HepG2 (cell line): ENCODE data around the gene FAM149A. TPM values are rescaled to one million over a fixed set of nuclear protein-coding genes. Genes with fewer than 3 reads are reported as not detected.

Source experiments
- CHD2 ChIP-seq: IDR thresholded peaks from 2 replicates; pipeline ENCODE4 v1.6.1; 2011; ENCODE audit warnings: low read depth, low read length, improper control_type of control experiment
- SETDB1 ChIP-seq: sonication (generic); formaldehyde crosslinking; IDR thresholded peaks from 2 replicates; pipeline ENCODE4 v1.5.1; 2020; ENCODE audit warnings: missing genetic modification reagents, mild to moderate bottlenecking, borderline replicate concordance
- SRSF1 ChIP-seq: fragments of 200-400 bp; formaldehyde crosslinking; optimal IDR thresholded peaks from 2 replicates; pipeline ENCODE3; 2017; ENCODE audit warnings: mild to moderate bottlenecking, low read depth, low read length, moderate library complexity
- ZNF430 ChIP-seq: sonication (generic); formaldehyde crosslinking; IDR thresholded peaks from 2 replicates; pipeline ENCODE4 v1.9.0; 2021; ENCODE audit warnings: mild to moderate bottlenecking, missing genetic modification reagents
- polyA plus RNA-seq, 8 experiments: library from polyadenylated mRNA; depleted of rRNA in 3 of 8; stranded (reverse) in 7 of 8; unstranded in 1 of 8; fragments of >200 nt; fragmentation: Illumina TruSeq in 4 of 8; extraction: Trizol in 4 of 8; gene quantifications; 2 replicates each; pipeline versions ENCODE4 v1.2.1 to v1.2.3, GENCODE V29; 2011 to 2016; ENCODE audit warnings: low read depth in 4 of 8, missing spikeins in 1 of 8, mixed read lengths in 1 of 8; ENCODE audit not compliant: insufficient read depth in 1 of 8
- total RNA-seq, 5 experiments: library from RNA; depleted of rRNA; stranded (reverse); fragments of >200 nt; fragmentation: Illumina TruSeq; extraction: Trizol; gene quantifications; 2 replicates each; pipeline ENCODE4 v1.2.3, GENCODE V29; 2016; ENCODE audit warnings: low read depth in 1 of 5
- TF ChIP-seq, protein P1 (sequence below): sonication (generic); formaldehyde crosslinking; IDR thresholded peaks from one replicate; pipeline ENCODE4 v1.5.1; 2020; ENCODE audit warnings: mild to moderate bottlenecking, missing genetic modification reagents; ENCODE audit errors: not compliant biosample characterization
- TF ChIP-seq, protein P2 (sequence below): sonication (generic); formaldehyde crosslinking; IDR thresholded peaks from 2 replicates; pipeline ENCODE4 v1.5.1; 2020; ENCODE audit warnings: missing genetic modification reagents, mild to moderate bottlenecking, borderline replicate concordance

The FAM149A gene
- total and polyA plus RNA-seq, 2 of the 13 experiments (the other 11 are each of a cell fraction or from before 2014, with no cell fraction given): not detected

DNA sequence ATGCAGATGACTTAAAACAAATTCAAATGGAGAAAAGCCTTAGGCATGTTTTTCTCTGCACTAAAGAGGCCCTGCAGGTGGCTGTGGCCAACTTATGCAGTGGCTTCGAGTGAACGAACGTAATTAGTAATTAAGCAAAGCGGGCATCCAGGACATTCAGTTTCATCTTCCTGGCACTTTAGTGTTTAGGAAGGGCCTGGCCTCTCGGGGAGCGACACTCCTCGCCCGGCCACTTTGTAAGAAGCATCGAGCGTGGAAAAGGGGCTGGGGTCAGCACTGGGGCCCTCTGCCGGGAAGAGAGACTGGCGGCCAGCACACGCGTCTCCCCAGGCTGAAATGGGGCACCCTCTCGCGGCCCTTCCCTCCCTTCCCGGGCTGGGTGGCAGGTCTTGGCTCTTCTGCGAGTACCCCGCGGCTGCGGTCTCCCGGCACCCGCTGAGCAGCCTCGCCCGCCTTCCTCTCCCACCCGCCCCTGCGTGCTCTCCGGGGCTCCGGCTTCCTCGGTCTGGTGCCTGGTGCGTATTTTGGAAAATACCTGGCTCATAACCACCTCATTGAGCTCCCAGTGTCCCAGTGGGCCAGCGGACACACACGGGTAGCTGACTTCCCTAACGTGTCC is 86.2 kb downstream of the FAM149A start (continued):
- TF ChIP-seq SRSF1 (no peak), CHD2 (no peak), SETDB1 (CRISPR knock-in tag) (no peak), ZNF430 (CRISPR knock-in tag) (0 out of 2 replicates have a peak, but pooled peaks have one; percentile 64)
- TF ChIP-seq, protein P1, sequence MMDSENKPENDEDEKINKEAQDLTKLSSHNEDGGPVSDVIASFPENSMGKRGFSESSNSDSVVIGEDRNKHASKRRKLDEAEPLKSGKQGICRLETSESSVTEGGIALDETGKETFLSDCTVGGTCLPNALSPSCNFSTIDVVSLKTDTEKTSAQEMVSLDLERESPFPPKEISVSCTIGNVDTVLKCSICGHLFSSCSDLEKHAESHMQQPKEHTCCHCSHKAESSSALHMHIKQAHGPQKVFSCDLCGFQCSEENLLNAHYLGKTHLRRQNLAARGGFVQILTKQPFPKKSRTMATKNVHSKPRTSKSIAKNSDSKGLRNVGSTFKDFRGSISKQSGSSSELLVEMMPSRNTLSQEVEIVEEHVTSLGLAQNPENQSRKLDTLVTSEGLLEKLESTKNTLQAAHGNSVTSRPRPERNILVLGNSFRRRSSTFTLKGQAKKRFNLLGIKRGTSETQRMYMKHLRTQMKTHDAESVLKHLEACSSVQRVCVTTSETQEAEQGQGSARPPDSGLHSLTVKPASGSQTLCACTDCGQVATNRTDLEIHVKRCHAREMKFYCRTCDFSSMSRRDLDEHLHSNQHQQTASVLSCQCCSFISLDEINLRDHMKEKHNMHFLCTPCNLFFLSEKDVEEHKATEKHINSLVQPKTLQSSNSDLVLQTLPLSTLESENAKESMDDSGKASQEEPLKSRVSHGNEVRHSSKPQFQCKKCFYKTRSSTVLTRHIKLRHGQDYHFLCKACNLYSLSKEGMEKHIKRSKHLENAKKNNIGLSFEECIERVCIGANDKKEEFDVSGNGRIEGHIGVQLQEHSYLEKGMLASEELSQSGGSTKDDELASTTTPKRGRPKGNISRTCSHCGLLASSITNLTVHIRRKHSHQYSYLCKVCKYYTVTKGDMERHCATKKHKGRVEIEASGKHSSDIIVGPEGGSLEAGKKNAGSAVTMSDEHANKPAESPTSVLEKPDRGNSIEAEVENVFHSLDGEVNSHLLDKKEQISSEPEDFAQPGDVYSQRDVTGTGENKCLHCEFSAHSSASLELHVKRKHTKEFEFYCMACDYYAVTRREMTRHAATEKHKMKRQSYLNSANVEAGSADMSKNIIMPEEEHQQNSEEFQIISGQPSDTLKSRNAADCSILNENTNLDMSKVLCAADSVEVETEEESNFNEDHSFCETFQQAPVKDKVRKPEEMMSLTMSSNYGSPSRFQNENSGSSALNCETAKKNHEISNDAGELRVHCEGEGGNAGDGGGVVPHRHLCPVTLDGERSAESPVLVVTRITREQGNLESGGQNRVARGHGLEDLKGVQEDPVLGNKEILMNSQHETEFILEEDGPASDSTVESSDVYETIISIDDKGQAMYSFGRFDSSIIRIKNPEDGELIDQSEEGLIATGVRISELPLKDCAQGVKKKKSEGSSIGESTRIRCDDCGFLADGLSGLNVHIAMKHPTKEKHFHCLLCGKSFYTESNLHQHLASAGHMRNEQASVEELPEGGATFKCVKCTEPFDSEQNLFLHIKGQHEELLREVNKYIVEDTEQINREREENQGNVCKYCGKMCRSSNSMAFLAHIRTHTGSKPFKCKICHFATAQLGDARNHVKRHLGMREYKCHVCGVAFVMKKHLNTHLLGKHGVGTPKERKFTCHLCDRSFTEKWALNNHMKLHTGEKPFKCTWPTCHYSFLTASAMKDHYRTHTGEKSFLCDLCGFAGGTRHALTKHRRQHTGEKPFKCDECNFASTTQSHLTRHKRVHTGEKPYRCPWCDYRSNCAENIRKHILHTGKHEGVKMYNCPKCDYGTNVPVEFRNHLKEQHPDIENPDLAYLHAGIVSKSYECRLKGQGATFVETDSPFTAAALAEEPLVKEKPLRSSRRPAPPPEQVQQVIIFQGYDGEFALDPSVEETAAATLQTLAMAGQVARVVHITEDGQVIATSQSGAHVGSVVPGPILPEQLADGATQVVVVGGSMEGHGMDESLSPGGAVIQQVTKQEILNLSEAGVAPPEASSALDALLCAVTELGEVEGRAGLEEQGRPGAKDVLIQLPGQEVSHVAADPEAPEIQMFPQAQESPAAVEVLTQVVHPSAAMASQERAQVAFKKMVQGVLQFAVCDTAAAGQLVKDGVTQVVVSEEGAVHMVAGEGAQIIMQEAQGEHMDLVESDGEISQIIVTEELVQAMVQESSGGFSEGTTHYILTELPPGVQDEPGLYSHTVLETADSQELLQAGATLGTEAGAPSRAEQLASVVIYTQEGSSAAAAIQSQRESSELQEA: peak; percentile 83
- TF ChIP-seq, protein P2, sequence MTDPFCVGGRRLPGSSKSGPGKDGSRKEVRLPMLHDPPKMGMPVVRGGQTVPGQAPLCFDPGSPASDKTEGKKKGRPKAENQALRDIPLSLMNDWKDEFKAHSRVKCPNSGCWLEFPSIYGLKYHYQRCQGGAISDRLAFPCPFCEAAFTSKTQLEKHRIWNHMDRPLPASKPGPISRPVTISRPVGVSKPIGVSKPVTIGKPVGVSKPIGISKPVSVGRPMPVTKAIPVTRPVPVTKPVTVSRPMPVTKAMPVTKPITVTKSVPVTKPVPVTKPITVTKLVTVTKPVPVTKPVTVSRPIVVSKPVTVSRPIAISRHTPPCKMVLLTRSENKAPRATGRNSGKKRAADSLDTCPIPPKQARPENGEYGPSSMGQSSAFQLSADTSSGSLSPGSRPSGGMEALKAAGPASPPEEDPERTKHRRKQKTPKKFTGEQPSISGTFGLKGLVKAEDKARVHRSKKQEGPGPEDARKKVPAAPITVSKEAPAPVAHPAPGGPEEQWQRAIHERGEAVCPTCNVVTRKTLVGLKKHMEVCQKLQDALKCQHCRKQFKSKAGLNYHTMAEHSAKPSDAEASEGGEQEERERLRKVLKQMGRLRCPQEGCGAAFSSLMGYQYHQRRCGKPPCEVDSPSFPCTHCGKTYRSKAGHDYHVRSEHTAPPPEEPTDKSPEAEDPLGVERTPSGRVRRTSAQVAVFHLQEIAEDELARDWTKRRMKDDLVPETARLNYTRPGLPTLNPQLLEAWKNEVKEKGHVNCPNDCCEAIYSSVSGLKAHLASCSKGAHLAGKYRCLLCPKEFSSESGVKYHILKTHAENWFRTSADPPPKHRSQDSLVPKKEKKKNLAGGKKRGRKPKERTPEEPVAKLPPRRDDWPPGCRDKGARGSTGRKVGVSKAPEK (CRISPR knock-in tag): peak; percentile 92; the same call in 1 of the 2 replicates
